WTC11 (cell line): ENCODE data around the gene NEURL3. TPM values are rescaled to one million over a fixed set of nuclear protein-coding genes. Genes with fewer than 3 reads are reported as not detected.

Source experiments
- ATAC-seq: fragments of 200-7000 bp; cut with Tn5 transposase; 2 replicates; pipeline ENCODE4 v1.10.0; 2021; ENCODE audit warnings: mild to moderate bottlenecking, moderate library complexity
- CTCF ChIA-PET: fragments of 300-600 bp; sonication (Branson Sonifier 250); formaldehyde crosslinking; loops from one replicate; lab custom pipeline; 2021; ENCODE audit warnings: antibody characterized with exemption; lab: Charles Lee
- POLR2A ChIA-PET: fragments of 350-600 bp; sonication (Branson Sonifier 250); formaldehyde crosslinking; loops from one replicate; lab custom pipeline; 2021; ENCODE audit warnings: antibody characterized with exemption; lab: Charles Lee
- DNase-seq: peaks from one replicate; pipeline ENCODE4 v3.0.0; 2021; ENCODE audit warnings: low spot score
- H3K27ac Mint-ChIP-seq: 2 replicates; pipeline ENCODE4 v1.8.0; 2021; ENCODE audit warnings: mixed read lengths
- H3K27me3 Mint-ChIP-seq: 2 replicates; pipeline ENCODE4 v1.8.0; 2021; ENCODE audit warnings: low read depth, mild to moderate bottlenecking, moderate library complexity, mixed read lengths
- H3K36me3 Mint-ChIP-seq: 2 replicates; pipeline ENCODE4 v1.8.0; 2021; ENCODE audit warnings: mixed read lengths
- H3K4me1 Mint-ChIP-seq: 2 replicates; pipeline ENCODE4 v1.8.0; 2022; ENCODE audit warnings: mixed read lengths
- H3K4me3 Mint-ChIP-seq: 2 replicates; pipeline ENCODE4 v1.8.0; 2021; ENCODE audit warnings: mild to moderate bottlenecking, moderate library complexity, mixed read lengths
- H3K9me3 Mint-ChIP-seq: 2 replicates; pipeline ENCODE4 v1.8.0; 2021; ENCODE audit warnings: mixed read lengths
- CREM ChIP-seq: sonication (generic); formaldehyde crosslinking; IDR thresholded peaks from 2 replicates; pipeline ENCODE4 v1.8.1; 2022; ENCODE audit warnings: mild to moderate bottlenecking, missing genetic modification reagents, moderate library complexity
- EMX1 ChIP-seq: fragments of 250-450 bp; sonication (Bioruptor Pico); IDR thresholded peaks from 2 replicates; pipeline ENCODE4 v1.8.0; 2021; ENCODE audit warnings: mild to moderate bottlenecking
- FOXK1 ChIP-seq: sonication (generic); formaldehyde crosslinking; IDR thresholded peaks from 2 replicates; pipeline ENCODE4 v1.8.0; 2022; ENCODE audit warnings: mild to moderate bottlenecking, moderate library complexity, missing genetic modification reagents
- GABPB1 ChIP-seq: sonication (generic); formaldehyde crosslinking; IDR thresholded peaks from 2 replicates; pipeline ENCODE4 v1.8.1; 2023; ENCODE audit warnings: mild to moderate bottlenecking, missing genetic modification reagents
- GRHL2 ChIP-seq: fragments of 250-450 bp; sonication (Bioruptor Pico); IDR thresholded peaks from 2 replicates; pipeline ENCODE4 v1.8.0; 2022; ENCODE audit warnings: mild to moderate bottlenecking, moderate library complexity; ENCODE audit not compliant: insufficient replicate concordance, severe bottlenecking
- JAZF1 ChIP-seq: fragments of 250-450 bp; sonication (Bioruptor Pico); IDR thresholded peaks from 2 replicates; pipeline ENCODE4 v1.9.0; 2021; ENCODE audit warnings: moderate library complexity, mild to moderate bottlenecking, inconsistent platforms
- NFE2L1 ChIP-seq: sonication (generic); formaldehyde crosslinking; IDR thresholded peaks from 2 replicates; pipeline ENCODE4 v1.8.1; 2023; ENCODE audit warnings: missing genetic modification reagents
- SMAD4 ChIP-seq: sonication (generic); formaldehyde crosslinking; IDR thresholded peaks from 2 replicates; pipeline ENCODE4 v1.8.0; 2022; ENCODE audit warnings: mild to moderate bottlenecking, missing genetic modification reagents
- ZBTB21 ChIP-seq: sonication (generic); formaldehyde crosslinking; IDR thresholded peaks from 2 replicates; pipeline ENCODE4 v1.8.1; 2023; ENCODE audit warnings: mild to moderate bottlenecking, missing genetic modification reagents, borderline replicate concordance
- ZNF263 ChIP-seq: sonication (generic); formaldehyde crosslinking; IDR thresholded peaks from 2 replicates; pipeline ENCODE4 v1.8.1; 2022; ENCODE audit warnings: low read depth, mild to moderate bottlenecking, moderate library complexity, missing genetic modification reagents
- ZNF423 ChIP-seq: fragments of 250-450 bp; sonication (Bioruptor Pico); IDR thresholded peaks from 2 replicates; pipeline ENCODE4 v2.1.2; 2022; ENCODE audit warnings: mild to moderate bottlenecking, moderate library complexity
- total RNA-seq: library from RNA; stranded (reverse); gene quantifications from 3 replicates; pipeline ENCODE4 v1.2.3, GENCODE V29; 2021
- TF ChIP-seq, protein P1 (sequence below): sonication (generic); formaldehyde crosslinking; conservative IDR thresholded peaks from 2 replicates; pipeline ENCODE4 v1.8.1; 2022; ENCODE audit warnings: mild to moderate bottlenecking, missing genetic modification reagents
- TF ChIP-seq, protein P2 (sequence below): sonication (generic); formaldehyde crosslinking; IDR thresholded peaks from 2 replicates; pipeline ENCODE4 v1.8.1; 2023; ENCODE audit warnings: mild to moderate bottlenecking, missing genetic modification reagents
- TF ChIP-seq, protein P3 (sequence below): fragments of 250-450 bp; sonication (Bioruptor Pico); IDR thresholded peaks from 2 replicates; pipeline ENCODE4 v2.1.2; 2022; ENCODE audit warnings: mild to moderate bottlenecking, moderate library complexity
- TF ChIP-seq, protein P4 (sequence below): fragments of 250-450 bp; sonication (Bioruptor Pico); IDR thresholded peaks from 2 replicates; pipeline ENCODE4 v1.9.0; 2021; ENCODE audit warnings: mild to moderate bottlenecking, borderline replicate concordance
- TF ChIP-seq, protein P5 (sequence below): fragments of 250-450 bp; sonication (Bioruptor Pico); IDR thresholded peaks from 2 replicates; pipeline ENCODE4 v1.9.0; 2021; ENCODE audit warnings: mild to moderate bottlenecking
- TF ChIP-seq, protein P6 (sequence below): fragments of 250-450 bp; sonication (Bioruptor Pico); IDR thresholded peaks from 2 replicates; pipeline ENCODE4 v1.9.0; 2021; ENCODE audit warnings: mild to moderate bottlenecking

NEURL3 gene
- total RNA-seq, 1 experiment from 2014 or later = not detected

DNA sequence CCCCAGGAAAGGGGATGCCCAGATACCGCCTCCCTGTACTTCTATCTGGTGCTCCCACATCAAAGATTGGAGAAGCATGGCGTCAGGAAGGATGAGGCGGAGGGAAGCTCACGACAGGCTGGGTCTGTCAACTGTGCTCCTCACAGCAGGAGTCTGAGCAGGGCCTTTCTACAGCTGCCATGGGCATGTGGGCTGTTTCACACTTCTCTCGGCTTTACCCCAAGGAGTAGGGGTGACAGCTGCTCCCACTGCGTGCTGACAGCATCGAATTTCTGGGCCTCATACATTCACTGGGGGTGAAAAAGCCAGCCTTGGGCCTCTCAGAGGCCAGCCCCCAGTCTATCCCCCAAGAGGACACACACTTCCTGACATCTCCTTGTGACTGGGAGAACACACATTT is 21.1 kb downstream of the NEURL3 start:
- CTCF ChIA-PET = interaction anchor here (0.9 to 1.8 kb wide), 2 partner anchors 66 to 77 kb away, joined by 4 to 7 read pairs; no protein-coding TSS in a partner anchor
- ATAC-seq = no peak

More for the DNA sequence above, 21.1 kb downstream of the NEURL3 start:
- Mint-ChIP-seq H3K36me3 (no peaks in the 10 kb centered on the region), H3K4me1 (peaks cover 21% of the 10 kb centered on the region), H3K27me3 (no peaks in the 10 kb centered on the region; the same call in 1 of the 2 replicates), H3K9me3 (no peaks in the 10 kb centered on the region), H3K27ac (no peak overlapping the region), H3K4me3 (no peak overlapping the region)
- DNase-seq = no peak
- TF ChIP-seq, protein P1, sequence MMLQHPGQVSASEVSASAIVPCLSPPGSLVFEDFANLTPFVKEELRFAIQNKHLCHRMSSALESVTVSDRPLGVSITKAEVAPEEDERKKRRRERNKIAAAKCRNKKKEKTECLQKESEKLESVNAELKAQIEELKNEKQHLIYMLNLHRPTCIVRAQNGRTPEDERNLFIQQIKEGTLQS = no peak
- TF ChIP-seq NFE2L1 (CRISPR knock-in tag) (no peak), GRHL2 (CRISPR knock-in tag) (no peak), SMAD4 (CRISPR knock-in tag) (no peak), EMX1 (CRISPR knock-in tag) (no peak), FOXK1 (CRISPR knock-in tag) (no peak), ZBTB21 (CRISPR knock-in tag) (no peak), JAZF1 (CRISPR knock-in tag) (no peak), ZNF423 (CRISPR knock-in tag) (no peak), ZNF263 (CRISPR knock-in tag) (no peak), GABPB1 (no peak), CREM (CRISPR knock-in tag) (no peak)
- TF ChIP-seq, protein P2, sequence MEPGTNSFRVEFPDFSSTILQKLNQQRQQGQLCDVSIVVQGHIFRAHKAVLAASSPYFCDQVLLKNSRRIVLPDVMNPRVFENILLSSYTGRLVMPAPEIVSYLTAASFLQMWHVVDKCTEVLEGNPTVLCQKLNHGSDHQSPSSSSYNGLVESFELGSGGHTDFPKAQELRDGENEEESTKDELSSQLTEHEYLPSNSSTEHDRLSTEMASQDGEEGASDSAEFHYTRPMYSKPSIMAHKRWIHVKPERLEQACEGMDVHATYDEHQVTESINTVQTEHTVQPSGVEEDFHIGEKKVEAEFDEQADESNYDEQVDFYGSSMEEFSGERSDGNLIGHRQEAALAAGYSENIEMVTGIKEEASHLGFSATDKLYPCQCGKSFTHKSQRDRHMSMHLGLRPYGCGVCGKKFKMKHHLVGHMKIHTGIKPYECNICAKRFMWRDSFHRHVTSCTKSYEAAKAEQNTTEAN (CRISPR knock-in tag) = no peak
- TF ChIP-seq, protein P3, sequence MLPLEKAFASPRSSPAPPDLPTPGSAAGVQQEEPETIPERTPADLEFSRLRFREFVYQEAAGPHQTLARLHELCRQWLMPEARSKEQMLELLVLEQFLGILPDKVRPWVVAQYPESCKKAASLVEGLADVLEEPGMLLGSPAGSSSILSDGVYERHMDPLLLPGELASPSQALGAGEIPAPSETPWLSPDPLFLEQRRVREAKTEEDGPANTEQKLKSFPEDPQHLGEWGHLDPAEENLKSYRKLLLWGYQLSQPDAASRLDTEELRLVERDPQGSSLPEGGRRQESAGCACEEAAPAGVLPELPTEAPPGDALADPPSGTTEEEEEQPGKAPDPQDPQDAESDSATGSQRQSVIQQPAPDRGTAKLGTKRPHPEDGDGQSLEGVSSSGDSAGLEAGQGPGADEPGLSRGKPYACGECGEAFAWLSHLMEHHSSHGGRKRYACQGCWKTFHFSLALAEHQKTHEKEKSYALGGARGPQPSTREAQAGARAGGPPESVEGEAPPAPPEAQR (CRISPR knock-in tag) = no peak
- TF ChIP-seq, protein P4, sequence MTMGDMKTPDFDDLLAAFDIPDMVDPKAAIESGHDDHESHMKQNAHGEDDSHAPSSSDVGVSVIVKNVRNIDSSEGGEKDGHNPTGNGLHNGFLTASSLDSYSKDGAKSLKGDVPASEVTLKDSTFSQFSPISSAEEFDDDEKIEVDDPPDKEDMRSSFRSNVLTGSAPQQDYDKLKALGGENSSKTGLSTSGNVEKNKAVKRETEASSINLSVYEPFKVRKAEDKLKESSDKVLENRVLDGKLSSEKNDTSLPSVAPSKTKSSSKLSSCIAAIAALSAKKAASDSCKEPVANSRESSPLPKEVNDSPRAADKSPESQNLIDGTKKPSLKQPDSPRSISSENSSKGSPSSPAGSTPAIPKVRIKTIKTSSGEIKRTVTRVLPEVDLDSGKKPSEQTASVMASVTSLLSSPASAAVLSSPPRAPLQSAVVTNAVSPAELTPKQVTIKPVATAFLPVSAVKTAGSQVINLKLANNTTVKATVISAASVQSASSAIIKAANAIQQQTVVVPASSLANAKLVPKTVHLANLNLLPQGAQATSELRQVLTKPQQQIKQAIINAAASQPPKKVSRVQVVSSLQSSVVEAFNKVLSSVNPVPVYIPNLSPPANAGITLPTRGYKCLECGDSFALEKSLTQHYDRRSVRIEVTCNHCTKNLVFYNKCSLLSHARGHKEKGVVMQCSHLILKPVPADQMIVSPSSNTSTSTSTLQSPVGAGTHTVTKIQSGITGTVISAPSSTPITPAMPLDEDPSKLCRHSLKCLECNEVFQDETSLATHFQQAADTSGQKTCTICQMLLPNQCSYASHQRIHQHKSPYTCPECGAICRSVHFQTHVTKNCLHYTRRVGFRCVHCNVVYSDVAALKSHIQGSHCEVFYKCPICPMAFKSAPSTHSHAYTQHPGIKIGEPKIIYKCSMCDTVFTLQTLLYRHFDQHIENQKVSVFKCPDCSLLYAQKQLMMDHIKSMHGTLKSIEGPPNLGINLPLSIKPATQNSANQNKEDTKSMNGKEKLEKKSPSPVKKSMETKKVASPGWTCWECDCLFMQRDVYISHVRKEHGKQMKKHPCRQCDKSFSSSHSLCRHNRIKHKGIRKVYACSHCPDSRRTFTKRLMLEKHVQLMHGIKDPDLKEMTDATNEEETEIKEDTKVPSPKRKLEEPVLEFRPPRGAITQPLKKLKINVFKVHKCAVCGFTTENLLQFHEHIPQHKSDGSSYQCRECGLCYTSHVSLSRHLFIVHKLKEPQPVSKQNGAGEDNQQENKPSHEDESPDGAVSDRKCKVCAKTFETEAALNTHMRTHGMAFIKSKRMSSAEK = no peak
- TF ChIP-seq, protein P5, sequence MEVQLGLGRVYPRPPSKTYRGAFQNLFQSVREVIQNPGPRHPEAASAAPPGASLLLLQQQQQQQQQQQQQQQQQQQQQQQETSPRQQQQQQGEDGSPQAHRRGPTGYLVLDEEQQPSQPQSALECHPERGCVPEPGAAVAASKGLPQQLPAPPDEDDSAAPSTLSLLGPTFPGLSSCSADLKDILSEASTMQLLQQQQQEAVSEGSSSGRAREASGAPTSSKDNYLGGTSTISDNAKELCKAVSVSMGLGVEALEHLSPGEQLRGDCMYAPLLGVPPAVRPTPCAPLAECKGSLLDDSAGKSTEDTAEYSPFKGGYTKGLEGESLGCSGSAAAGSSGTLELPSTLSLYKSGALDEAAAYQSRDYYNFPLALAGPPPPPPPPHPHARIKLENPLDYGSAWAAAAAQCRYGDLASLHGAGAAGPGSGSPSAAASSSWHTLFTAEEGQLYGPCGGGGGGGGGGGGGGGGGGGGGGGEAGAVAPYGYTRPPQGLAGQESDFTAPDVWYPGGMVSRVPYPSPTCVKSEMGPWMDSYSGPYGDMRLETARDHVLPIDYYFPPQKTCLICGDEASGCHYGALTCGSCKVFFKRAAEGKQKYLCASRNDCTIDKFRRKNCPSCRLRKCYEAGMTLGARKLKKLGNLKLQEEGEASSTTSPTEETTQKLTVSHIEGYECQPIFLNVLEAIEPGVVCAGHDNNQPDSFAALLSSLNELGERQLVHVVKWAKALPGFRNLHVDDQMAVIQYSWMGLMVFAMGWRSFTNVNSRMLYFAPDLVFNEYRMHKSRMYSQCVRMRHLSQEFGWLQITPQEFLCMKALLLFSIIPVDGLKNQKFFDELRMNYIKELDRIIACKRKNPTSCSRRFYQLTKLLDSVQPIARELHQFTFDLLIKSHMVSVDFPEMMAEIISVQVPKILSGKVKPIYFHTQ (CRISPR knock-in tag) = no peak
- TF ChIP-seq, protein P6, sequence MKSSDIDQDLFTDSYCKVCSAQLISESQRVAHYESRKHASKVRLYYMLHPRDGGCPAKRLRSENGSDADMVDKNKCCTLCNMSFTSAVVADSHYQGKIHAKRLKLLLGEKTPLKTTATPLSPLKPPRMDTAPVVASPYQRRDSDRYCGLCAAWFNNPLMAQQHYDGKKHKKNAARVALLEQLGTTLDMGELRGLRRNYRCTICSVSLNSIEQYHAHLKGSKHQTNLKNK = no peak
- POLR2A ChIA-PET = no interaction called here
